AG10803 (cell line): ENCODE measurements around the gene PACRG.

Experiments
- DNase-seq: peaks from one replicate; pipeline ENCODE4 v3.0.0; 2010; ENCODE audit warnings: low read depth
- H3K4me3 ChIP-seq: 2 replicates; pipeline ENCODE4 v1.5.1; 2011; ENCODE audit warnings: mild to moderate bottlenecking, low read length, control low read depth
- TF ChIP-seq, protein P1 (sequence below): conservative IDR thresholded peaks from 2 replicates; pipeline ENCODE4 v1.5.1; 2011; ENCODE audit warnings: mild to moderate bottlenecking, low read length, control low read depth, inconsistent platforms

The PACRG gene

DNA sequence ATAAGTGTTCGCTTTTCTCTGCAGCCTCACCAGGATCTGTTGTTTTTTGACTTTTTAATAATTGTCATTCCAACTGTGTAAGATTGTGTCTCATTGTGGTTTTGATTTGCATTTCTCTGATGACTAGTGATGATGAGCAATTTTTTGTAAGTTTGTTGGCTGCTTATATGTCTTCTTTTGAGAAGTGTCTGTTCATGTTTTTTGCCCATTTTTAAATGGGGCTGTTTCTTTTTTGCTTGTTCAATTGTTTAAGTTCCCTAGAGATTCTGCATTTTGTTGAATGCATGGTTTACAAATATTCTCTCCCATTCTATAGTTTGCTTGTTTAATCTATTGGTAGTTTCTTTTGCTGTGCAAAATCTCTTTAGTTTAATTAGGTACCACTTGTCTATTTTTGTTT, 295.9 kb downstream of the PACRG start:
- TF ChIP-seq, protein P1, sequence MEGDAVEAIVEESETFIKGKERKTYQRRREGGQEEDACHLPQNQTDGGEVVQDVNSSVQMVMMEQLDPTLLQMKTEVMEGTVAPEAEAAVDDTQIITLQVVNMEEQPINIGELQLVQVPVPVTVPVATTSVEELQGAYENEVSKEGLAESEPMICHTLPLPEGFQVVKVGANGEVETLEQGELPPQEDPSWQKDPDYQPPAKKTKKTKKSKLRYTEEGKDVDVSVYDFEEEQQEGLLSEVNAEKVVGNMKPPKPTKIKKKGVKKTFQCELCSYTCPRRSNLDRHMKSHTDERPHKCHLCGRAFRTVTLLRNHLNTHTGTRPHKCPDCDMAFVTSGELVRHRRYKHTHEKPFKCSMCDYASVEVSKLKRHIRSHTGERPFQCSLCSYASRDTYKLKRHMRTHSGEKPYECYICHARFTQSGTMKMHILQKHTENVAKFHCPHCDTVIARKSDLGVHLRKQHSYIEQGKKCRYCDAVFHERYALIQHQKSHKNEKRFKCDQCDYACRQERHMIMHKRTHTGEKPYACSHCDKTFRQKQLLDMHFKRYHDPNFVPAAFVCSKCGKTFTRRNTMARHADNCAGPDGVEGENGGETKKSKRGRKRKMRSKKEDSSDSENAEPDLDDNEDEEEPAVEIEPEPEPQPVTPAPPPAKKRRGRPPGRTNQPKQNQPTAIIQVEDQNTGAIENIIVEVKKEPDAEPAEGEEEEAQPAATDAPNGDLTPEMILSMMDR, result no peak
- DNase-seq, result no peak

DNA sequence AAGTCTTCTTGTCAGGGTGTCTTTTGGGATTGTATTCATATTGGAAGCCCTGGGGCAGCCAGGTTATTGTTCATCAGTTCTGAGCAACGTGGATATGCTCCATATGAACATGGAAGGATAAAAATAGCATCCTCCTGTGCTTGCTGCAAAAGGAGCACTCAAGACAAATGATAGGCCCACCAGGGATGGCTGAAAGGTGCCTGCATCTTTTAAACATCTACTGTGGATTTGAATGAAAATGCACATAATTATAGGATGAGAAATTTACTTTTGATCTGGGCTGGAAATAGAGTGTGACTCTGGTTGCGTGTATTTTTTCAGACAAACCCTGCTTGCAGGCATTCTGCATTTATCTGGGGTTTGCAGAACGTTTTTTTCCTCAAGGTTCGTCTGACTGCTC, 299.1 kb downstream of the PACRG start:
- TF ChIP-seq, protein P1, result no peak
- no peak overlapping the region for H3K4me3 ChIP-seq
- no peak for DNase-seq

More for the DNA sequence above, 295.9 kb downstream of the PACRG start:
- H3K4me3 ChIP-seq, result no peak overlapping the region

DNA sequence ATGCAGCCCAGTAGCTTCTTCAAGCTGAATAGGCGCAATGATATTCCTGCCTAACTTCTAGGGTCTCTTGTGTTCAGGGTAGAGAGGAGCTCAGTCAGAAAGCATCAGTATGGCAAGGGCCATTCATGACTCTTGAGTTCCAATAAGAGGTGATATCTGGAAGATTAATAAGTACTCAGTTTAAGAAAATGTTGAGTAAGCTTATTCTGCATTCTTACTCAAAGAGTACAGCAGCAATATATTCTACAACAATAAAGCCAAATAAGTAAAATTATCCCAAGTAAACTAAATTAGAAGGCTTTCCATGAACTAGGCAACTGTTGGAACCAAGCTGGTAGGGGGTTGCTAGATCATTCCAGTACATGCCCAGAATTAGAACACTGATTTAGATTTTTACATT, 303.2 kb downstream of the PACRG start:
- no peak overlapping the region for H3K4me3 ChIP-seq
- no peak for DNase-seq
- TF ChIP-seq, protein P1, result no peak

DNA sequence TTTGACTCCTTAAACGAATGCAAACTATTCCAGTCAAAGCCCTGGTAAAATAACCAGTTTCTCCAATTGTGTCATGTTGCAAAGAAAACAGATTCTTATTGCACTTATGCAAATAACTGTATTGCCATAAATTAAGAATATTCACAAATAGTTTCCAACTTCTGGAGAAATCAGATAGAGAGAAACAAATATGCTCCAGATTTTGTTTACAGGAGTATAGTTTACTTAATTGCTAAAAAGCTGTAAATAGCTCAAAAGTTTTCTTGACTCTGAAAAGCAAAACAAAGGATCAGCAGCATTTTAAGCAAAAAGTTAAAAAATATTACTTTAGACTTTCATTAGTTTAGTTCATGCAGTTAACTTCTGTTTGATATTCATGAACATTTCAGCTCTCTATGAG, 304.2 kb downstream of the PACRG start:
- TF ChIP-seq, protein P1, result no peak
- H3K4me3 ChIP-seq, result no peak overlapping the region
- no peak for DNase-seq

DNA sequence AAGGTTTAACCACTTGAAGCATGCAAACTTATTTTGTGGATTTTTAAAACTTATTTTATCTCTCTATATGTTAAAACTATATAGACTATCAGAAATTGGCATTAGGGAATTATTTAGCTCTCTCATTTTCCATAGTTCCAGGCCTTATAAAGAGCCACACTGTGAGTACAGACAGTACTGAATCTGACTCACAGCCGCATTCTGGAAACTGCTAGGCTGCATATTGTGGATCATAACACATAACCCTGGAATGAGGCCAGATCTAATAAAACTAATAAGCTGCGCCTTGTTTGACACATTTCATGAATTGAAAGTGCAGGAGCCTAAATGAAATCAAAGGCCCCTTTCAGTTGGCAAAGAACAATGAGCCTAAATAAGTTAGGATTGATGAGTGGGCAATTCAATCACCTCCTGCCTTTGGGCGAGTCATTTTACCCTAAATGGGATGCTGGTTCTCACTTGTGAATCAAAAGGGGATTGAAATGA, 308.4 kb downstream of the PACRG start:
- H3K4me3 ChIP-seq, result no peak overlapping the region
- no peak for DNase-seq
- TF ChIP-seq, protein P1, result no peak

DNA sequence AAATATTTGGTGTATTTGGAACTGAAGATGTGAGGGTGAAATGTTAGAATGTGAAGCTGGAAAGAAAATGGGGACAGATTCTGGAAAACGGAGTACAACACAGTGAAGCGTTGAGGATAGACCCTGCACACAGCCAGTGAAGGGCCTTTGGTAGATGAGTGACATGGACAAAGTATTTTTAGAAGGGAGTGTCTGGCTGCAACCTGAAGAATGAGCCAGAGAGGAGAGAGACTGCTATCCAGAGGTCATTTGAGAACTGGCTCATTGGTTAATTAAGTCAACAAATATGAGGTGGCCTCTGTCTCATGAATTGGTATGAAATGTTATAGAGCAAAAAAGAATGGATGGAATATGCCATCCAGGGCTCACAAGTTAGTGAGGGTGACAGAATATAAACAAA, 310.5 kb downstream of the PACRG start:
- H3K4me3 ChIP-seq, result no peak overlapping the region
- TF ChIP-seq, protein P1, result no peak
- no peak for DNase-seq

DNA sequence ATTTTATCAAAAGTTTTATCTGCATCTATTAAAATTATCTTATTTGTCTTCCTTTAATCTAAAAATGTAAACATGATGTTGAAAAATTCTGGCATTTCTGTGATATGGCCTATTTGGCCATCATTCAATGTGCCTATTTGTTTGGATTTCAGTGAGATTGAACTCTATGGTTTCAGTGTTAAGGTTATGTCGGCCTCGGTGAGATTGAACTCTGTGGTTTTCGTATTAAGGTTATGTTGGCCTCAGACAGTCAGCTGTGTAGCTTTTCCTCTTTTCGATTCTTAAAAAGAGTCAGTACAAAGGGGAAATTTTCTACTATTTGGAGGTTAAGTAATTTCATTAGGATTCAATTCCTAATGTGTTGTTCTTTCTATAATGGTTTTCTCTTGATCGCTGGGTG, 320.6 kb downstream of the PACRG start:
- no peak overlapping the region for H3K4me3 ChIP-seq
- TF ChIP-seq, protein P1, result no peak
- no peak for DNase-seq
